ENCODE measurements around the gene USP40.

USP40 gene

DNA sequence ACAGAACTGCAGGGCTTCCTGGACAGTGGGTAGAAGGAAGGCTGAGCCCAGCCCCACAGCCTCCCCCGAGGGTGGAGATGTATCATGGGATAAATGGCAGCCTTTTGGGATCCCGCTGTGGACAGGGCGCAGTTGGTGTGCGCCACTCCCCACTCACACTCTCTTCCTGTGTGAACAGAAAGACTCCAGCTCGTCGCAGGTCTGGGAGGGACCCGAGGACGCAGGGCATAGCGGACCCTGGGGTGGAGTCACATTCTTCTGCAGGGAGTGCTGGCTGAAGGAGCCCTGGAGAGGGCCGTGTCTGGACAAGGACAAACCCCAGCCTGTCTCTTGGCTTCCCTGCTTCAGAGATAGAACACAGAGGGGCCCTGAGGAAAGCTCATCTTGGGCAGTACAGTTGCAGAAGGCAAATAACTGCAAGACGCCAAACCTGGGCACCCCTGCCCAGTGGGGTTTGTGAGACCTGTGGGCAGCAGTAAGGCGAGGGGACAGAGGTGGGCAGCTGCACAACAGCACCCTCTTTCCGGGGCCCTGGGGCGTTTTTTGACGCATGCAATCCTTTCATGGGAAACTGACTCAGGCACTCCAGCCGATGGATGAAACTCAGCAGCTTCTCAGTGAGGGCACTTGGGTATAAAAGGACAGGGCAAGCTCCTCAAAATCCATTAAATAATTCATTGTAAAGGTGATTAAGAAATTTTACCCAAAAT, 101.9 kb downstream of the USP40 start:
- no peak for DNase-seq (ENCODE audit: low read depth)
- H3K4me3 ChIP-seq (ENCODE audit: low read depth, low read length): no peak overlapping the region
- TF ChIP-seq, protein P1, sequence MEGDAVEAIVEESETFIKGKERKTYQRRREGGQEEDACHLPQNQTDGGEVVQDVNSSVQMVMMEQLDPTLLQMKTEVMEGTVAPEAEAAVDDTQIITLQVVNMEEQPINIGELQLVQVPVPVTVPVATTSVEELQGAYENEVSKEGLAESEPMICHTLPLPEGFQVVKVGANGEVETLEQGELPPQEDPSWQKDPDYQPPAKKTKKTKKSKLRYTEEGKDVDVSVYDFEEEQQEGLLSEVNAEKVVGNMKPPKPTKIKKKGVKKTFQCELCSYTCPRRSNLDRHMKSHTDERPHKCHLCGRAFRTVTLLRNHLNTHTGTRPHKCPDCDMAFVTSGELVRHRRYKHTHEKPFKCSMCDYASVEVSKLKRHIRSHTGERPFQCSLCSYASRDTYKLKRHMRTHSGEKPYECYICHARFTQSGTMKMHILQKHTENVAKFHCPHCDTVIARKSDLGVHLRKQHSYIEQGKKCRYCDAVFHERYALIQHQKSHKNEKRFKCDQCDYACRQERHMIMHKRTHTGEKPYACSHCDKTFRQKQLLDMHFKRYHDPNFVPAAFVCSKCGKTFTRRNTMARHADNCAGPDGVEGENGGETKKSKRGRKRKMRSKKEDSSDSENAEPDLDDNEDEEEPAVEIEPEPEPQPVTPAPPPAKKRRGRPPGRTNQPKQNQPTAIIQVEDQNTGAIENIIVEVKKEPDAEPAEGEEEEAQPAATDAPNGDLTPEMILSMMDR (IDR thresholded peaks at IDR 0.05; ENCODE audit: insufficient read depth, low read depth, low read length, missing control alignments): no peak

DNA sequence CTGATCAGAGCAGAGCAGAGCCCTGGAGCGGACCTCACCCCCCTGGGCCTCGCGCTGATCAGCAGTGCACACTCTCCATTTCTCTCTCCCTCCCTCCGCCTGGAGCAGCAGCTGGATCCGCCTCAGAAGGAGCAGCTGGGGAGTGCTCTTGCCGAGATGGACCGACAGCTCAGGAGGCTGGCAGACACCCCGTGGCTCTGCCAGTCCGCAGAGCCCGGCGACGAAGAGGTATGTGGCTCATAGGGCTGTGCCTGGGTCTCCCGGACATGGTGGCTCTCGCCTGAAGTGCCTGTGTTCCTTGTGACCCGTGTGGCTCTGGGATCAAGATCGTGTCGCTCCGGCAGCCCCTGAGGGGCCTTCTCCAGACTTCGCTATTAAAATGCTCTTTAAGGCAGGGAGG, 102.5 kb downstream of the USP40 start:
- H3K4me3 ChIP-seq (ENCODE audit: low read depth, low read length): no peak overlapping the region
- TF ChIP-seq, protein P1 (IDR thresholded peaks at IDR 0.05; ENCODE audit: insufficient read depth, low read depth, low read length, missing control alignments): no peak
- no peak for DNase-seq (ENCODE audit: low read depth)

DNA sequence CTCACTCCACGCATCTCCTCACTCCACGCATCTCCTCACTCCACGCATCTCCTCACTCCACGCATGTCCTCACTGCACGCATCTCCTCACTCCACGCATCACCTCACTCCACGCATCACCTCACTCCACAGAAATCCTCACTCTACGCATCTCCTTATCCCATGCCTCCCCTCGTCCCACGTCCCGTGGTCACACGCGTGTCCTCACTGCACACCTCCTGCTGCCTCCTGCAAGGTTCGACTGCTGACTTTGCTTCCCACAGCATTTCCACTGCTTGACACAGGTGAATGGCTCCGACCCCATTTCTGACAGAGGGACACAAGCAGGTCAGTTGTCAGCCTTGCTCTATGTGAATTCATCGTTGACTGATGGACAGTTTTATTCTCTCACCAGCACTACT, 103.0 kb downstream of the USP40 start:
- no peak overlapping the region for H3K4me3 ChIP-seq (ENCODE audit: low read depth, low read length)
- no peak for DNase-seq (ENCODE audit: low read depth)
- TF ChIP-seq, protein P1 (IDR thresholded peaks at IDR 0.05; ENCODE audit: insufficient read depth, low read depth, low read length, missing control alignments): no peak

DNA sequence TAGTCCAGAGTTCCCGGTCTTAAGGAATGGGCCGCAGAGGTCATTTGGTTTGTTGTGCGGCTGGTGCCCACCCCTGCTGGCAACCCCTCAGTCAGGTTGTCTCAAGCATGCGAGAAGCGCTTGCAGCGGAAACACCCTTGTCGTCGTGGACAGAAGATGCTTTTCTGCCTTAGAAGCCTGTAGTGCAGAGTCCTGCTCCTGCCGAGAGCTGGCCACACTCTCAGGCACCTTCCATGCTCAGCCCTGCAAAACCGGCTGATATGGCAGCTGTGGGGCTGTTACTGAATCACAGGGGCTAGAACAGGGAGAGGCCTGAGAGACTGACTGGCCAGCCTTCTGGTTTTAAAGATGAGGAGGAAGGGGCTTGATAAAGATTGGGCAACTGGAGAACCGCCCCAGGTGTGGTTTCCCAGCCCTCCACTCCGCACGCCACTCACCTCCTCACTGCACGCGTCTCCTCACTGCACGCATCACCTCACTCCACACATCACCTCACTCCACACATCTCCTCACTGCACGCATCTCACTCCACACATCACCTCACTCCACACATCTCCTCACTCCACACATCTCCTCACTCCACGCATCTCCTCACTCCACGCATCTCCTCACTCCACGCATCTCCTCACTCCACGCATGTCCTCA, 103.6 kb downstream of the USP40 start:
- TF ChIP-seq, protein P1 (IDR thresholded peaks at IDR 0.05; ENCODE audit: insufficient read depth, low read depth, low read length, missing control alignments): no peak
- no peak overlapping the region for H3K4me3 ChIP-seq (ENCODE audit: low read depth, low read length)
- DNase-seq (ENCODE audit: low read depth): no peak

DNA sequence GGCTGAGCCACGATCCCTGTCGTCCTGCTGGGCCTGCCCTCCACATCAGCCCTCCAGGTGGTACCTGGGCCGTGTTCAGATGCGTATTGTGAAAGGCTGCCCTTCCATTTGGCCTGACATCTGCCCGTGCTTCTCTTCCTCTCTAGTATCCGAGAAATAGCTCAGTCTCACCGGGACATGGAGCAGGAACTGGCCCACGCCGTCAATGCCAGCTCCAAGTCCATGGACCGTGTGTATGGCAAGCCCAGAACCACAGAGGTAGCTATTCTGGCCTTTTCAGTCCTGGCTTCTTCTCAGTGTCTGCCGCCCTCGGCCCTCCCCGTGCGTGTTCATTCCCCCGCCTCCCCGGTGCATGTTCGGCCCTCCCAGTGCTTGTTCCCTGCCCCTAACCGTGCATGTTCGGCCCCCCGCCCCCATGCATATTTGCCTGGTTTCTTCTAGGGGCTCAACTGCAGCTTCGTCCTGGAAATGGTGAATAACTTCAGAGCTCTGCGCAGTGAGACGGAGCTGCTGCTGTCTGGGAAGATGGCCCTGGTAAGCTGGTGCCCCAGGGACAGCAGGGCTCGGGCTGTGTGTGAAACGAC, 104.3 kb downstream of the USP40 start:
- TF ChIP-seq, protein P1 (IDR thresholded peaks at IDR 0.05; ENCODE audit: insufficient read depth, low read depth, low read length, missing control alignments): no peak
- no peak overlapping the region for H3K4me3 ChIP-seq (ENCODE audit: low read depth, low read length)
- no peak for DNase-seq (ENCODE audit: low read depth)

DNA sequence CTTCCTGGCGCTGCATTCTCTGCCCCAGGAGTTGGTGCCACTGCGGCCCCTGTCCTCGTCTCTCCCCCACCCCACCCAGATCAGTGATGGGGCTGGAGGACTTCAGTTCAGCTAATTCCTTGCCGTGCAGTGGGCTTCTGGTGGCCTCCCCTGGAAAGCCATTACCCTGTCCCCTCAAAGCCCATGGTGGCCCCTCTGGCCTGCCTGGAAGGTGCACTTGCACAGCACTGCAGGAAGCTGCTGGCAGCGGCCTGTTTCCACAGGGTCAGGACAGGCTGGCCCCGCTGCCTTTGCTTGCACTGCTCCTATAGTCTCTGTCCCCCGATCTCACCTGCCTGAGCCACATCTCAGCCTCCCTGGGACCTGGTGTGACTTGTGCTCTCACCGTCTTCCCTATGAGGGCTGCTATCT, 105.1 kb downstream of the USP40 start:
- no peak for DNase-seq (ENCODE audit: low read depth)
- H3K4me3 ChIP-seq (ENCODE audit: low read depth, low read length): no peak overlapping the region
- TF ChIP-seq, protein P1 (IDR thresholded peaks at IDR 0.05; ENCODE audit: insufficient read depth, low read depth, low read length, missing control alignments): no peak
